ENCODE results near the gene HPD. TPM values are rescaled to one million over a fixed set of nuclear protein-coding genes. Genes with fewer than 3 reads are reported as not detected.
"Not testable (repeated sequence)": the region's sequence is repeated elsewhere in the genome, so short reads cannot be mapped to it uniquely, and the experiment has no call there.

The HPD gene
- not detected in 2 replicates for total RNA-seq

DNA sequence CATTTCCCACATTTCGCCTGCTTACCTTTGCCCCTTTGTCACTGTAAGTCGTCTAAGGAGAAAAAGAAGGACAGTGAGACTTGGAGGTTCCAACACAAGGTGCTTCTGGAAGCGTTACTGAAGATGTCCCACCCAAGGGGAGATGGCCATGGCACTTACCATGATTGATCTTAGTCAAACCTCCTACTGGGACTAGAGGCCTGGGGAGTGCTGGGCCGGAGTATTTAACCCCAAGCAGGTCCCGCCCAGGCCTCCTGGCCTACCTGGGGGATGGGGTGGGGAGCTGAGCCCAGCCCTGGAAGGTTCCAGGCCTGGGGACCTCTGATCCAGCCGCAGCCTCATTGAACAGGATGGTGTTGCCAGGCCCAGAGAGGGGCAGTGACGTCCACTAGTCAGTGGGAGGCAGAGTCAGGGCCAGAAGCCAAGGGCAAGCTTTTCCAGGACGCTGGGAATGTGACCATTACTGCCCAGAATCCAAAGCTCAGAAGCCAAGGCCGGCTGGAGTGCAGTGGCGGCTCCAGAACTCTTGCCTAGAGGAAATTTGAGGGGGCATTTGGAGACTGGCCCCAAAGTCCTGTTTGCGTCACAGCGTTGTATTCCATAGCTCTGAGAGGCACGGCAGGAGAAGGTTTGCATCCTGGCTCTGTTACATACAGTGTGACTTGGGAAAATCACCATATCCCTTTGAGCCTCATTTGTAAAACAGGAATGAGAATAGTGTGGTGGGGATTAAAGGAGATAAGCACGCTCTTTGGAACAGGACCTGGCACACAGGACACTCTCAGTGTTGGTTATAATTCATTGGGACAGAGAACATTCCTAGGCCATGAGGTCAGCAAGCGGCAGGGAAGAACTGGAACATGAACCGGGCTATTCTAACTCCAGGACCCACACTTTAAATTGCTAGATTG lies at the start of gene HPD:
Gene HPD, minus strand, starts transcription at position 198 of the 911 bp plus-strand sequence. Its CDS starts 36 bp downstream, at position 162.
- intact Hi-C loops (cut with micrococcal nuclease) = no loop called here

DNA sequence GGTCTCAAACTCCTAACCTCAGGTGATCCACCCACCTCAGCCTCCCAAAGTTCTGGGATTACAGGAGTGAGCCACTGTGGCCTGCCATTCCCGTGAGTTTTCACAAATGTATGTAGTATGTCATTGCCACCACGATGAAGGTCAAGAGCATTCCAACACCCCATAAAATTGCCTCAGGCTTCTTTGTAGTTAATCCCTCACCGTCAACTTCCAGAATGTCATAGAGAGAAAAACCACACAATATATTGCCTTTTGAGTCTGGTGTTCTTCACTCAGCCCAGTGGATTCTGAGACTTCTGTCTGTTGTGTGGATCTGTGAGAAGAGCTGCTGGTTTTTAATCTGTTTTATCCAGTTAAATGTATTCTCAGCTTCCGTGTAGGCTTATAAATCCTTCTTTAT lies 47.1 kb upstream of the HPD start:
- intact Hi-C loops (cut with micrococcal nuclease) = no loop called here

DNA sequence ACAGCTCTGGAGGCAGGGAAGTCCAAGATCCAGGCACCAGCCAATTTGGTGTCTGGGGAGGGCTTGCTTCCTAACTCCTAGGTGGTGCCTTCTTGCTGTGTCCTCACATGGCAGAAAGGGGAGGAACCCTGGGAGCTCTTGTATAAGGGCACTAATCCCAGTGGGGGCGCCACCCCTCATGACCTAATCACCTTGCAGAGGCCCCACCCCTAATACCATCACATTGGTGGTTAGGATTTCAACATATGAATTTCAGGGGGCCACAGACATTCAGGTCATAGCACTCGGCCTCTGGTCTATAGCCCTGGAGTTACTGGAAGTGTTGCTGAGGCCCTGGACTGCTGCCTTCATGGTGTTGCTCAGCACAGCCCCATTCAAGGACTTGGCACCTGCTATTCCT lies 44.5 kb upstream of the HPD start:
- intact Hi-C loops (cut with micrococcal nuclease) = no loop called here

DNA sequence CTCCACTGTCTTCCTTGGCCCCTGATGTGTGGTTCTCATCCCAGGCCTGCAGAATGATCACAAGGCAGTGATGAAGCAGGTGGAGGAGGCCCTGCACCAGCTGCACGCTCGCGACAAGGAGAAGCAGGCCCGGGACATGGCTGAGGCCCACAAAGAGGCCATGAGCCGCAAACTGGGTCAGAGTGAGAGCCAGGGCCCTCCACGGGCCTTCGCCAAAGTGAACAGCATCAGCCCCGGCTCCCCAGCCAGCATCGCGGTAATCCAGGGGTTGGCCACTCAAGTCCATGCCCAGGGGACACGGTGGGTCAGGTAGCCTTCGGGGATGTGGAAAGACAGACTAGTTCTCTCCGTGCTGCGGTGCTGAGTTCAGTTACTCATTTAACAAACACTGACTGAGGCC lies 40.9 kb upstream of the HPD start:
- intact Hi-C loops (cut with micrococcal nuclease) = no loop called here

DNA sequence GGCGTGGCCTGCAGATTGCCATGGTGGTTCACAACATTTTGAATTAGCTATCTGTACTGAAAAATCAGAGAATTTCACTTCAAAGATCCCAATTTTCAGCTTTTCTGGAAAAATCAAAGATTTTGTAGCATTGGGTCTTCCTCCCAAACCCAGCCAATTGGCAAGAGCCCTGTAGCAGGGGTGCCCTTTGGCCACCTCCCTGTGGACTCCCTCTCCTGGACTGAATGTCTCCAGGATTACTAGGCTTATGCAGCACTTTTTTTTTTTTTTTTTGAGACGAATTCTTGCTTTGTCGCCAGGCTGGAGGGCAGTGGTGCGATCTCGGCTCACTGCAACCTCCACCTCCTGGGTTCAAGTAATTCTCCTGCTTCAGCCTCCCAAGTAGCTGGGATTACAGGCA lies 39.6 kb upstream of the HPD start:
- intact Hi-C loops (cut with micrococcal nuclease) = no loop called here

DNA sequence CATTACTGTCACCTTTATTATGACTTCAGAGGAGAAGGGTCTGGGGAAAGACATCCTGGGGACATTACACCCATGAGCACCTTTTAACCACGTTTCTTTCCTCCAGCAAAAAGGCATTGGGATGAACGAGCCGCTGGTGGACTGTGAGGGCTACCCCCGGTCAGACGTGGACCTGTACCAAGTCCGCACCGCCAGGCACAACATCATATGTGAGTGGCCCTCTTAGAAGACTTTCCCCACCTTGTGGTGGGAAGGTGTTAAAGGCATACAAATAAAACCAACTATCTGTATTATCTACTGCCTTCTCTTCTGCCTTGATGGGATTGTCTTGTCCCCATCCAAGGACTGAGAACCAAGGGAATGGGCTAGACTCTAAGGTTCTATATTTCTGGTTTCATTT lies 36.0 kb upstream of the HPD start:
- intact Hi-C loops (cut with micrococcal nuclease) = no loop called here

DNA sequence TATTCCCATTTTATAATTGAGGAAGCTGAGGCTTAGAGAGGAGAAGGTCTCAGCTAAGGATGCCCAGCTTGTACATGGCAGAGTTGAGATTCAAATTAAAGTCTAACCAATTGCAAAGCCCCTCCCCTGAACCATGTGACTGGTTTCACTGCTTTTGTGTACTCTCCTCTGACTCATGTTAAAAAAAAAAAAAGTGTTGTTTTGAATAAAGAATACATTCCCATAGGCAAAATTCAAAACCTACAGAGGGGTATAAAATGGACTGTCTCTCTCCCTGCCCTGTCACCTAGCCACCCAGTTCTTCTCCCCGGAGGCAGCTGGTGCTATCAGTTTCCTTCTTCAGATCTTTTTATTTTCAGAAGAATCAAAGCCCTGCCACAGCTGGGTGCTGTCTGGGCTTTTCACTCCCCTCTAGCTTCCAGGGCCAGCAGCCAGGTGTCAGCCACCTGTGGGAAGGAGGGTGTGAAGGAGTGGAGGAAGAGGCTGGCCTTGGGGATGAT lies 35.4 kb upstream of the HPD start:
- intact Hi-C loops (cut with micrococcal nuclease) = no loop called here

DNA sequence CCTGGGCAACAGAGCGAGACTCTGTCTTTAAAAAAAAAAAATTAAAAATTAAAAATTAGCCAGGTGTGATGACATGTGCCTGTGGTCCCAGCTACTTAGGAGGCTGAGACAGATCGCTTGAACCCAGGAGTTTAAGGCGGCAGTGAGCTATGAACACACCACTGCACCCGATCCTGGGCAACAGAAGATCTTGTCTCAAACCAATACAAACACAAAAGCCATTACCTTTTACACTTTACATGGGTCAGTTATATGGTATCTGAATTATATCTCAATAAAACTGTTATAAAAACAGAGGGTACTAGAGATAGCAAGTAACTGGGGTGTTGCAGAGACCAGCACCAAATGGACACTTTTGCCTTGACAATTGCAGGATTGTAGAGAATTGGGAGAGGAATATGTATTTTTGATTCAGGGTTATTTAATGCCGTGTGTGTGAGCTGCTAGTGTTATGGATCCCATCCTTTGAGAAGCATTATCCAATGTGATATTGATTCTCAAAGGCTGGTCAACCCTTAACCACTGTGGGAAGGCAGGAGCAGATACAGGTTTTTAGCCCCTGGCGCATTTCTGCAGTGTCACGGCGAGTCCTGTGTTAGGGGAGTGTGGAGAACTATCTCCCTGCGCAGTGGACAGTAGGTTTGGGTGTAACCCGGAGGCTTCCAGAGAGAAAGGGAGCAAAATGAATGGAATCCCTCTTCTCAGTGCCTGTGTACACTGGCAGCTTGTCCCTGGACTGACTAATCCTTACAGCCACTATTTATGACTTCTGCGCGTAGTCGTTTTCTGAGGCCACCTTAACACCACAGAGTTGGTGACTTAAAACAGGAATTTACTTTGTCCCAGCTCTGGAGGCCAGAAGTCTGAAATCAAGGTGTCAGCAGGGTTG lies 34.3 kb upstream of the HPD start:
- intact Hi-C loops (cut with micrococcal nuclease) = no loop called here

DNA sequence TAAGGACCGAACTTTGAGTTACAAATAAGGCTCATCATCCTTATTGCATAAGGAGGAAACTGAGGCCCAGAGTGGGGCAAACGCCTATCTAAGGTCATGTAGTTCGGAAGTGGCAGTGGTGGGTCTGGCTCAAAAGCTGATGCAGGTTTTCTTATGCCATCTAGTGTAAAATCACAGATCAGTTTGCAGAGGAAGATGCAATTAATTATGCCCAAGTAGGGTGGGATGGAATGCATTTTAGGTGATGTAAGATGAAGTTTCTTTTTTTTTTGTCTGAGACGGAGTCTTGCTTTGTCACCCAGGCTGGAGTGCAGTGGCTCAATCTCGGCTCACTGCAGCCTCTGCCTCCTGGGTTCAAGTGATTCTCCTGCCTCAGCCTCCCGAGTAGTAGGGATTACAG lies 31.0 kb upstream of the HPD start:
- intact Hi-C loops (cut with micrococcal nuclease) = loop anchor here (2.0 to 10.0 kb wide), 3 partner anchors 489 to 1445 kb away; partner anchors contain the start of genes GATC, OGFOD2, RNF34 and TRIAP1

DNA sequence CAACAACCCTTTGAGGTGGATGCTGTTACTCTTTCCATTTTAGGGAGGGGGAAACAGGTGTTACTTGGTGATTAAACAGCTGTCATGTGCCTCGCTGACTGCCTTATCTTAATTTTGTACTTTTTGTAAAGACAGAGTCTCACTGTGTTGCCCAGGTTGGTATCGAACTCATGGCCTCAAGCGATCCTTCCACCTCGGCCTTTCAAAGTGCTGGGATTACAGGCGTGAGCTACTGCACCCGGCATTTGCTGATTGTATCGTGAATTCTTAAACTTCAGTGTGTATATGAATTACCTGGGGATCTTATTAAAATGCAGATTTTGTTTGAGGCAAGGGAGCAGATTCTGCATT lies 30.6 kb upstream of the HPD start:
- intact Hi-C loops (cut with micrococcal nuclease) = loop anchor here (2.0 to 10.0 kb wide), 3 partner anchors 488 to 1444 kb away; partner anchors contain the start of genes GATC, OGFOD2, RNF34 and TRIAP1

DNA sequence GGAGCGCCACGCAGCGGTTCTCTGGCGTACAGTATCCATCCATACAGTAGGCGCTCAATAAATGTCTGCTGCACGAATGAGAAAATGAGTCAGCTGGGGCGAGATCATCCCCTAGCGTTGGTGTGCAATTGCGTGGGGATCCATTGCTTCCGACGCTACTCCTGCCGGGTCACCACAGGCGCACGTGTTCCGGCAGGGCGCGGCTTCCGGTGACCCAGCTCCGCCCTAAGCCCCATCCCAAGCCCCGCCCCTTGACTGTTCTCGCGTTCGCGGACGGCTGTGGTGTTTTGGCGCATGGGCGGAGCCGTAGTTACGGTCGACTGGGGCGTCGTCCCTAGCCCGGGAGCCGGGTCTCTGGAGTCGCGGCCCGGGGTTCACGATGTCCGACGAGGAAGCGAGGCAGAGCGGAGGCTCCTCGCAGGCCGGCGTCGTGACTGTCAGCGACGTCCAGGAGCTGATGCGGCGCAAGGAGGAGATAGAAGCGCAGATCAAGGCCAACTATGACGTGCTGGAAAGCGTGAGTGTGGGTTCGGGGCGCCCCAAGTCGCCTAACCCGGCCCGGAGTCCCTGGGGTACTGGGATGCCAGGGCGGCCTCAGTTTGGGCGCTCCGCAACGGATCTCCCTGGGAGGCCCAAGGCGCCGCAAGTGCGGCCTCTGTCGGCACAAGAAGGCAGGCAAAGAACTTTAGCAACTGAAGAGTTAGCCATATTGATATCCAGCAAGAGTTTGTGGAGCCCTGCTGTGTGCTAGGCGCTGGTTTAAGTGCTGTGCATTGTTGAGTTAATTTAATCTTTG lies 30.0 kb upstream of the HPD start, which contains the start of gene PSMD9:
Gene PSMD9, plus strand, starts transcription at position 313 of the 796 bp plus-strand sequence. Its CDS starts 67 bp downstream, at position 380.
- intact Hi-C loops (cut with micrococcal nuclease) = loop anchor here (1.0 to 10.0 kb wide), 15 partner anchors 30 to 1444 kb away; partner anchors contain the start of genes CFAP251, DIABLO, GATC and KNTC1

DNA sequence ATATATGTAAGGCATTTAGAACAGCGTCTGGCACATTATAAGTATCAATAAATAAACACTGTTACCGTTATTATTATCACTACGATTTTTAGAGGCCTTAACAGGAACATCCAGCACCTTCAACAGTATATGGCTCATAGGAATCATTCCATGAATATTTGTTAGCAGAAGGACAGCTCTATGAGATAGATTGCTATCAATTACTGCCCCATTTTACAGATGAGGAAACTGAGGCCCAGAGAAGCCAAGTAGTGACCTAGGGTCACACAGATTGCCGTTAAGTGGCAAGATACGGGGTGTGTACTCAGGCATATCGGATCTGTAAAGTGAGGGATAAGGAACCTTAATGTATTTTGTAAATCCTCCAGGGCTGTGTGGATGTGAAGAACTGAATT lies 29.4 kb upstream of the HPD start:
- intact Hi-C loops (cut with micrococcal nuclease) = loop anchor here (1.0 to 10.0 kb wide), 15 partner anchors 30 to 1443 kb away; partner anchors contain the start of genes CFAP251, DIABLO, GATC and KNTC1

DNA sequence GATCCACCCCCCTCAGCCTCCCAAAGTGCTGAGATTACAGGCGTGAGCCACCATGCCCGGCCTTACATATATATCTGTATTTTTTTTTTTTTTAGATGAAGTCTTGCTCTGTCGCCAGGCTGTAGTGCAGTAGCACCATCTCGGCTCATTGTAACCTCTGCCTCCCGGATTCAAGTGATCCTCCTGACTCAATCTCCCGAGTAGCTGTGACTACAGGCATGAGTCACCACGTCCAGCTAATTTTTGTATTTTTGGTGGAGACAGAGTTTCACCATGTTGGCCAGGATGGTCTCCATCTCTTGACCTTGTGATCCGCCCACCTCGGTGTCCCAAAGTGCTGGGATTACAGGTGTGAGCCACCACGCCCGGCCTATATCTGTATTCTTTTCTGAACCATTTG lies 26.5 kb upstream of the HPD start:
- intact Hi-C loops (cut with micrococcal nuclease) = loop anchor here (10.0 kb wide), 1 partner anchor 1440 kb away; the partner anchor contains the start of genes GATC and TRIAP1

DNA sequence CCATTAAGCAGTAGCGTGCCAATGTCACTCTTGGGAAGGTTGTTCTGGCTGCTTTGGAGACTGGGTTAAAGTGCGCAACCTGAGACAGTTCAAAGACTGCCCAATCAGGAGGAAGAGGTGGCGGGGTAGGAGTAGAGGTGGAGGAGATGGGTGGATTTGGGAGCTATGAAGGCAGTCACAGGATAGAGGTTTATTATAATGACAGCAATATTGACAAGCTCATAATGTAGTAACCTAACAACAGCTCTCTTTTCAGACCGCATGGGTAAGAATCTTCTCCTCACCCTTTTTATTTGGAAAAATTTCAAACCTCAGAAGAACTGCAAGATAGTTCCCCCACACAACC lies 24.6 kb upstream of the HPD start:
- intact Hi-C loops (cut with micrococcal nuclease) = loop anchor here (10.0 kb wide), 1 partner anchor 1438 kb away; the partner anchor contains the start of genes GATC and TRIAP1

DNA sequence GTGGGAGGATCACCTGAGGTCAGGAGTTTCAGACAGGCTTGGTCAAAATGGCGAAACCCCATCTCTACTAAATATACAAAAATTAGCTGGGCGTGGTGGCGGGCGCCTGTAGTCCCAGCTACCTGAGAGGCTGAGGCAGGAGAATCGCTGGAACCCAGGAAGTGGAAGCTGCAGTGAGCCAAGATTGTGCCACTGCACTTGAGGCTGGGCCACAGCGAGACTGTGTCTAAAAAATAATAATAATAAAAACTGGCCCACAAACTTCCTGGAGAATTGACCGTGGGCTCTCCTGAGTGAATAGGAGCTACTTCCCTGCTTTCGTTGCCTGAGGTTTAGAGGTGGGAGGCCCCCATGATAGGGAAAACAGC lies 17.4 kb upstream of the HPD start:
- intact Hi-C loops (cut with micrococcal nuclease) = not testable (repeated sequence)

DNA sequence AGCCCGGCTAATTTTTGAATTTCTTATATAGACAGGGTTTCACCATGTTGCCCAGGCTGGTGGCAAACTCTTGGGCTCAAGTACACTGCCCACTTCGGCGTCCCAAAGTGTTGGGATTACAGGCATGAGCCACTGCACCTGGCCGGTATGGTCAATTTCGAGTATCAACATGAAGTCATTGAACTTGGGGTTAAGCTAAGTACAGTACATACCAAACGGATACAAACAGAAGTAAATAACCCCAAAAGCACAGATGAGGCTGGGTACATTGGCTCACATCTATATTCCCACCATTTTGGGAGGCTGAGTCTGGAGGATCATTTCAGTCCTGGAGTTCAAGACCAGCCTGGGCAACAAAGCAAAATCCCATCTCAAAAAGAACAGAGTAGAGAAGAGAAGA lies 16.9 kb upstream of the HPD start:
- intact Hi-C loops (cut with micrococcal nuclease) = no loop called here

DNA sequence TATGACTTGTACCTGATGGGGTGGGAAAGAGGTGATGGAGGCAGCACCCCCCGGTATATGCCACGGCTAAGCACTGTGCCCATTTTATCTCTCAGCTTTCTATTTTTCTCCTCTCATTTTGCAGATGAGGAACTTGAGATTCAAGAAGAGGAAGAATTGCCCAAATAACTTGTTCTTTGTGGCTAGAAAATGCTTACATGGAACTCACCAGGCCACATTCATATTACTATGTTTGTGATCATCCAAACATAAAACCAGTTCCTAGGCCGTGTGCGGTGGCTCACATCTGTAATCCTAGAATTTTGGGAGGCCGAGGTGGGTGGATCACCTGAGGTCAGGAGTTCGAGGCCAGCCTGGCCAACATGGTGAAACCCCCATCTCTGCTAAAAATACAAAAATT lies 15.4 kb upstream of the HPD start:
- intact Hi-C loops (cut with micrococcal nuclease) = no loop called here

DNA sequence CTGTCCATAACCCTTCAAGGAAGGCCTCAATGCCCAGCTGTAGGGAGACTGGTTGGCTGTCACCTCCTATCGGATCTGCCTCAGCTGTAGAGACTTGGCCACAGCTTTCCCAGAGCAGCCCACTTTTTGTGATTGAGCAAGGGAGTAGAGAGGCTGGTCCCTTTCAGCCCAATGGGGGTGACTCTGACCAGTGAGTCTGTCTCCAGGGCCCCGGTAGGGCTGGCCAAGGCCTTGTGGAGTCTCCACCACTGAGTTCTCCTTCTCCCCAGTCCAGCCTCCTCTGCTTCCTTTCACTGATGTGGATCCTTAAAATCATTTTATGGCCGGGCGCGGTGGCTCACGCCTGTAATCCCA lies 14.5 kb upstream of the HPD start:
- intact Hi-C loops (cut with micrococcal nuclease) = no loop called here

DNA sequence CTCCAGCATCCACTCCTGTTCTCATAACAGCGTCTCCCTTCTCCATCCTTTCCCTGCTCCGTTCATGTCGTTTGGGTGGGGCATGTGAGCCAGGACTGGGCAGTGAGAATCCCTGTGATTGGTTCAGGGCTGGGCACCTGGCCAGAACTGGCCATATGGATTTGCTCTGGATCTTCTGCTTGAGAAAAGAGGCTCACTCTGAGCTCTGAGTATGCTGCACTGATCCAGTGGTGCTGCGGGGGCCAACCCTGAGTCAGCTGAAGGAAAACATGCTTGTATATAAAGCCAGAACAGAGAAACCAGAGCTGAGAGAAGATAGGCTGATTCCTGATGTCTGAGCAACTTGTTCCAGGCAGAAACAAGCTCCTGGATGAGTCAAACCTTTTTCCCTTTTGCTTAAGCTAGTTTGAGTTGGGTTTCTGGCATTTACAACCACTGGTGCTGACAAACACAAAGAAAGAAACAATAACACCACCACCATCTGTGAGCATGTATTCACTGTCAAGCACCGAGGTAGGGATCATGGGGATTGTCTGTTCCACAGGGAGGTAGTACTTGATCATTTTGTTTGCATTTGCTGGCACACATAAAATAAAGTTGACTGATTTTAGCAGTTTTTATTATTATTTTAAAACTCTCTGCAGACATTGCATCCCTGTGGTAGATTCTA lies 14.0 kb upstream of the HPD start:
- intact Hi-C loops (cut with micrococcal nuclease) = no loop called here

DNA sequence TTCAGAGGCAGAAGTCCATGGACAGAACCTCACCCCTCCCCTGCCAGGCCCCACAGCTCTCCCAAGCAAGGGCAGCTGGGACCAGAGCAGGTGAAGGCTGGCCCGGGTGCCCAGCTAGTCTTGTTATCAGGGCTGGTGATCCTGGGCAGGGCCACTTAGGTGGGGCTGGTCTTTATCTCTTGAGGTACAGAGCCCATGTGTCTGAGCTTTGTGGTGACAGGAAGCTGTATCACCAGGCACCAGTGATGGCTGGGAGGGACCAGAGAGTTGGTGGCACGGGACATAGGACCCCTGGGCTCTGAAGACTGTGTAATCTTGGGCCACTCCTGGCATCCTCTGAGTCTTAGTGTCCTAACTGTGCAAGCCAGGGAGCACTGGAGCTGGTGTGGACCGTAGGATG lies 12.8 kb upstream of the HPD start:
- intact Hi-C loops (cut with micrococcal nuclease) = no loop called here
